Dendritic cell treated with granulocyte-macrophage colony-stimulating factor and Interleukin-4, amounts not matched to agents 40 ng/mL and 50 ng/mL, for 4 days (primary cell): ENCODE data around the gene MYOCD.

Source experiments
- H3K27ac Mint-ChIP-seq: one replicate; pipeline ENCODE4 v1.8.0; 2022; ENCODE audit warnings: mild to moderate bottlenecking, mixed read lengths
- H3K27me3 Mint-ChIP-seq: one replicate; pipeline ENCODE4 v1.8.0; 2022; ENCODE audit warnings: mild to moderate bottlenecking, mixed read lengths
- H3K36me3 Mint-ChIP-seq: one replicate; pipeline ENCODE4 v1.8.0; 2022; ENCODE audit warnings: low read depth, mixed read lengths
- H3K4me1 Mint-ChIP-seq: one replicate; pipeline ENCODE4 v1.8.0; 2022; ENCODE audit warnings: low read depth, mixed read lengths
- H3K4me3 Mint-ChIP-seq: one replicate; pipeline ENCODE4 v1.8.0; 2022; ENCODE audit warnings: mild to moderate bottlenecking, moderate library complexity, mixed read lengths
- H3K9me3 Mint-ChIP-seq: one replicate; pipeline ENCODE4 v1.8.0; 2022; ENCODE audit warnings: mixed read lengths
- intact Hi-C: fragments of 100-400 bp; cut with micrococcal nuclease; formaldehyde crosslinking; loops from one replicate; pipeline ENCODE4 v1.15.0; 2022

MYOCD gene

DNA sequence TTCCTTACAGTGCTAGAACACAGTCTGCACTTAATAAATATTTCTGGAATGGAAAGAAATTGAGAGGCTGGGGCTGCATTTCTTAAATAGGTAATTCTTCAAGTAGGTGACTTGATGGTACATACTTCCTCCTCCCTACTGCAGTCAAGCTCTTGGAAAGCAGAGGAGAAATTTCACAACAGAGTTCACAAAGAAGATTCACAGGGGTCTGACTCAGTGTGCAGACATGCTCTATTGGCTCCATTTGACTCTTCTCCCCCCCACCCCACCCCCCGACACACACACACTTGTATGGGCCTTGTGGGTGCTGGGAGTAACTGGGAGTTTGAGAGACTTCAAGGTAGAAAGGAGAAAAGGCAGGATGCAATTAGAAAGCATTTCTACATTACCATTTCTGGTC lies 6.2 kb upstream of the MYOCD start:
- no peak overlapping the region for H3K27ac Mint-ChIP-seq
- intact Hi-C loops, result no loop called here
- H3K36me3 Mint-ChIP-seq, result no peaks in the 10 kb centered on the region
- H3K4me1 Mint-ChIP-seq, result no peaks in the 10 kb centered on the region
- no peaks in the 10 kb centered on the region for H3K9me3 Mint-ChIP-seq
- H3K27me3 Mint-ChIP-seq, result peaks cover 16% of the 10 kb centered on the region
- no peak overlapping the region for H3K4me3 Mint-ChIP-seq

GRCh38 chr17:12664252-12664651 lies 1.4 kb upstream of the MYOCD start:
- Mint-ChIP-seq H3K4me1 (no peaks in the 10 kb centered on the region), H3K27me3 (peaks cover 50% of the 10 kb centered on the region)

GRCh38 chr17:12664894-12665262 lies 812 bp upstream of the MYOCD start:
- H3K27ac Mint-ChIP-seq, result no peak overlapping the region
- H3K4me3 Mint-ChIP-seq, result no peak overlapping the region
- no peaks in the 10 kb centered on the region for H3K36me3 Mint-ChIP-seq
- H3K27me3 Mint-ChIP-seq, result peaks cover 50% of the 10 kb centered on the region
- intact Hi-C loops, result no loop called here
- H3K9me3 Mint-ChIP-seq, result no peaks in the 10 kb centered on the region
- no peaks in the 10 kb centered on the region for H3K4me1 Mint-ChIP-seq

More at GRCh38 chr17:12664252-12664651, 1.4 kb upstream of the MYOCD start:
- H3K36me3 Mint-ChIP-seq, result no peaks in the 10 kb centered on the region
- H3K4me3 Mint-ChIP-seq, result no peak overlapping the region
- intact Hi-C loops, result no loop called here
- no peaks in the 10 kb centered on the region for H3K9me3 Mint-ChIP-seq
- H3K27ac Mint-ChIP-seq, result no peak overlapping the region

DNA sequence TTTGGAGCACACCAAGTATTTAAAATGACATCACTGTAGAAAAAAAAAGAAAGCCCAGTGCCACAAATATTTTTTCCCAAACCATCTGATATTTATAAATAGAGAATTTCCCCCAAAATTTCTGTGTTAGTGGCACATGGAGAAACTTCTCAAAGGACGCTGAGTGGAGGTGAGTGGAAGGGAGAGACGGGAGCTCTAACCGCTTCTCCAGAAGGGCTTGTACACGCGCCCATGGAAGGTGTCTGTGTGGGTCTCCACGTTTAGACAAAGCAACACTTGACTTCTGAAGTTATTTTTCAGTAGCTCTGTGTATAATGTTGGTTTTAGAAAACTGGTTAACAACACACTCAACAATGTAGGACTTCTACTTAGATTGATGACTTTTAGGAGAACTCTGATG lies 1.0 kb downstream of the MYOCD start:
- Mint-ChIP-seq H3K27me3 (peaks cover 50% of the 10 kb centered on the region), H3K4me3 (no peak overlapping the region), H3K9me3 (no peaks in the 10 kb centered on the region), H3K4me1 (no peaks in the 10 kb centered on the region), H3K27ac (no peak overlapping the region), H3K36me3 (no peaks in the 10 kb centered on the region)
- intact Hi-C loops, result no loop called here

GRCh38 chr17:12667299-12667958 lies 1.7 kb downstream of the MYOCD start:
- no peaks in the 10 kb centered on the region for H3K4me1 Mint-ChIP-seq
- intact Hi-C loops, result no loop called here
- no peaks in the 10 kb centered on the region for H3K9me3 Mint-ChIP-seq
- no peak overlapping the region for H3K27ac Mint-ChIP-seq
- H3K27me3 Mint-ChIP-seq, result peaks cover 47% of the 10 kb centered on the region
- no peaks in the 10 kb centered on the region for H3K36me3 Mint-ChIP-seq
- H3K4me3 Mint-ChIP-seq, result no peak overlapping the region

GRCh38 chr17:12671906-12672305 lies 6.2 kb downstream of the MYOCD start:
- Mint-ChIP-seq H3K4me1 (no peaks in the 10 kb centered on the region), H3K4me3 (no peak overlapping the region), H3K27me3 (peaks cover 10% of the 10 kb centered on the region), H3K9me3 (no peaks in the 10 kb centered on the region), H3K27ac (no peak overlapping the region), H3K36me3 (no peaks in the 10 kb centered on the region)
- intact Hi-C loops, result no loop called here

GRCh38 chr17:12672947-12673346 lies 7.3 kb downstream of the MYOCD start:
- no peaks in the 10 kb centered on the region for H3K9me3 Mint-ChIP-seq
- H3K36me3 Mint-ChIP-seq, result no peaks in the 10 kb centered on the region
- no peak overlapping the region for H3K27ac Mint-ChIP-seq
- H3K4me3 Mint-ChIP-seq, result no peak overlapping the region
- H3K4me1 Mint-ChIP-seq, result no peaks in the 10 kb centered on the region
- intact Hi-C loops, result no loop called here
- peaks cover 1% of the 10 kb centered on the region for H3K27me3 Mint-ChIP-seq

- intact Hi-C loops, result no loop called here
- no peak overlapping the region for H3K4me3 Mint-ChIP-seq
- H3K36me3 Mint-ChIP-seq, result no peaks in the 10 kb centered on the region
- no peaks in the 10 kb centered on the region for H3K9me3 Mint-ChIP-seq
- no peaks in the 10 kb centered on the region for H3K27me3 Mint-ChIP-seq
- H3K4me1 Mint-ChIP-seq, result no peaks in the 10 kb centered on the region
- no peak overlapping the region for H3K27ac Mint-ChIP-seq
Measured at GRCh38 chr17:12673788-12674187, 8.1 kb downstream of the MYOCD start.

- intact Hi-C loops, result no loop called here
- Mint-ChIP-seq H3K36me3 (no peaks in the 10 kb centered on the region), H3K4me1 (no peaks in the 10 kb centered on the region), H3K4me3 (no peak overlapping the region), H3K9me3 (no peaks in the 10 kb centered on the region), H3K27me3 (no peaks in the 10 kb centered on the region), H3K27ac (no peak overlapping the region)
Measured at GRCh38 chr17:12680407-12680897, 14.8 kb downstream of the MYOCD start.

GRCh38 chr17:12680993-12681392 lies 15.3 kb downstream of the MYOCD start:
- Mint-ChIP-seq H3K36me3 (no peaks in the 10 kb centered on the region), H3K9me3 (no peaks in the 10 kb centered on the region), H3K27ac (no peak overlapping the region), H3K27me3 (no peaks in the 10 kb centered on the region), H3K4me3 (no peak overlapping the region), H3K4me1 (no peaks in the 10 kb centered on the region)
- intact Hi-C loops, result no loop called here

DNA sequence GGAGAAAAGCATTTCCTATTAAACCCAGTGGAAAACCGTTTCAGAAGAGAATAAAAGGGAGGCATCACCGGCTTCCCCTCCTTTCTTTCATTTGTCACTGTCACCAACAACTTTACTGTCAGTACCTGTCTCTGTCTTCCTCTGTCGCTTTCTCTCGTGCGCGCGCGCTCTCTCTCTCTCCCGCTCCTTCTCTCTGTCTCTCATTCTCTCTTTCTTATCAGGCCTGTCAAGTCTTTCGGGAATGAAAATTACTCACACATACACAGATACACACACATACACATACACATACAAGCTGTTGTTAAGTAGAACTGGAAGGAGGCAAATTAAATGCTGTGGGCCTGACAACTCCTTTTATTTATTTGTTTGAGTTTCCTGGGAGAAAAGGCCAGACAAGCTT lies 17.6 kb downstream of the MYOCD start:
- Mint-ChIP-seq H3K9me3 (peaks cover 12% of the 10 kb centered on the region), H3K27me3 (no peaks in the 10 kb centered on the region), H3K4me1 (no peaks in the 10 kb centered on the region), H3K27ac (no peak overlapping the region), H3K4me3 (no peak overlapping the region), H3K36me3 (no peaks in the 10 kb centered on the region)
- intact Hi-C loops, result no loop called here

DNA sequence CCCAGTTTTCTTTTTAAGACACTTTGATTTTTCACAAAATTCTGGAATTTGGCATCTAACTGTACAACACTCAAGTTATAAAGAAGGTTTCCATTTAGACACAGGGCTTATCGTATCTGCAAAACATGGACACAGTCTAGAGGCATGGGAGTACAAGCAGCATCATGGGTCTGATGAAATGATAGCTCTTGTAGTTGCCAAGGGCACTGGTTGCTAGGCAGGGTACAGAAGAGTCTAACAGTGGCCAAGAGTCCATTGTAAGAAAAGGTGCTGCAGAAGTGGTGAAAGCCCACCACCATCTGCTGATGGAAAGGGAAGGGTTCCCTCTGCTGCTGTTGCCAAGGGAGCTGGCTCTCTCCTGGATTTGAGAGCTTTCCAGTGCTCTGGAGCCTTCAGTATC lies 20.8 kb downstream of the MYOCD start:
- no peak overlapping the region for H3K4me3 Mint-ChIP-seq
- peaks cover 19% of the 10 kb centered on the region for H3K9me3 Mint-ChIP-seq
- no peak overlapping the region for H3K27ac Mint-ChIP-seq
- intact Hi-C loops, result no loop called here
- no peaks in the 10 kb centered on the region for H3K4me1 Mint-ChIP-seq
- H3K27me3 Mint-ChIP-seq, result no peaks in the 10 kb centered on the region
- H3K36me3 Mint-ChIP-seq, result no peaks in the 10 kb centered on the region

DNA sequence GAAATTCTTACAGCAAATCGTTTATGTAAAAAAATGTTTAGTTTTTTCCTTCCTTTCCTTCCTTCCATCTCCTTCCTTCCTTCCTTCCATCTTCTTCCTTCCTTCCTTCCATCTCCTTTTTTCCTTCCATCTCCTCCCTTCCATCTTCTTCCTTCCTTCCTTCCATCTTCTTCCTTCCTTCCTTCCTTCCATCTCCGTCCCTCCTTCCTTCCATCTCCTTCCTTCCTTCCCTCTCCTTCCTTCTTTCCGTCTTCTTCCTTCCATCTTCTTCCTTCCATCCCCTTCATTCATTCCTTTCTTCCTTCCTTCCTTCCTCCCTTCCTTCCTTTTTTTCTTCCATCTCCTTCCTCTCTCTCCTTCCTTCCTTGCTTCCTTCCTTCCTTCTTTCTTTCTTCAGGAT lies 22.7 kb downstream of the MYOCD start:
- H3K4me3 Mint-ChIP-seq, result no peak overlapping the region
- no peak overlapping the region for H3K27ac Mint-ChIP-seq
- intact Hi-C loops, result no loop called here
- H3K27me3 Mint-ChIP-seq, result no peaks in the 10 kb centered on the region
- H3K9me3 Mint-ChIP-seq, result peaks cover 19% of the 10 kb centered on the region
- H3K36me3 Mint-ChIP-seq, result no peaks in the 10 kb centered on the region
- no peaks in the 10 kb centered on the region for H3K4me1 Mint-ChIP-seq

DNA sequence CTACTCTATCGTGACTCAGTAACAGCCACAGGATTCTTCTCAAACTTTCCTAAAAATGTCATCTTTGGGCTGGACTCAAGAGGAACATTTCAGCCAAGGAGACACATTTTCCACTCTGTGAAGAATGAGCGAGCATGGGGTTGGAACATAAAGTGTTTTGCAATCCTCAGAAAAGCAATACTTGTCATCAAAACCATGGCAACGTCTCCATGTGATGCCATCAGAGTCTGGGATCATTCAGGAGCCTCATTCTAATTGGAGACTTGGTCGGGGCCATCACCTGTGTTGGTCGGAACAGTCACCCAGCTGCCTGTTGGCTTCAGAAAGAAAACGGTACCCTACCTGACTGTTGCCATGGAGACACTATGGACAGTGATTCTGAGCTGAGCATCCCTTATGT lies 25.5 kb downstream of the MYOCD start:
- Mint-ChIP-seq H3K9me3 (peaks cover 19% of the 10 kb centered on the region), H3K36me3 (no peaks in the 10 kb centered on the region), H3K27ac (no peak overlapping the region), H3K4me1 (no peaks in the 10 kb centered on the region), H3K4me3 (no peak overlapping the region), H3K27me3 (no peaks in the 10 kb centered on the region)
- intact Hi-C loops, result no loop called here

- intact Hi-C loops, result no loop called here
- Mint-ChIP-seq H3K4me3 (no peak overlapping the region), H3K9me3 (peaks cover 4% of the 10 kb centered on the region), H3K27me3 (no peaks in the 10 kb centered on the region), H3K27ac (no peak overlapping the region), H3K36me3 (no peaks in the 10 kb centered on the region), H3K4me1 (no peaks in the 10 kb centered on the region)
Measured at GRCh38 chr17:12693640-12694039, 27.9 kb downstream of the MYOCD start.
